ENCODE data around the gene FGFR3. TPM values are rescaled to one million over a fixed set of nuclear protein-coding genes. Genes with fewer than 3 reads are reported as not detected.

Gene FGFR3
- total and polyA plus RNA-seq, 2 of the 4 experiments (the other 2 are of a cell fraction), result 0.18 to 0.67 TPM

DNA sequence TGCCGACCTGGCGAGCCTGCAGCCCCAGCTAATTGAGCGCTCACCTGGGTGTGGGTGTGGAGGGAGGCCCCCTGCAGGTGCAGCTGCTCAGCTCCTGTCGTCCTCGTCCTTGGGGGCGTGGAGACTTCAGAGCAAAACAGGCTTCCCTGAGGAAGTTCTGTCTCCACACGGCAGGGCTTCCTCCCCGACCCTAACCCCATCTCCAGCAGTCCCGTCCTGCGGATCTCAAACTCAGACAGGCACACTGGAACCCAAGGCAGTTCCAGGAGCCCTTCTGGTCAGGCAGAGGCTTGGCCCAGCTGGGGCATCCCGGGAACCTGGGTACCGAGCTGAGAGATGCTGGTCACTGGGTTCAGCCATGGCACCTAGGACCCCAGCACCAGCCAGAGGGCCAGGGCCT is 47.4 kb upstream of the FGFR3 start:
- no TSS peak for BruUV-seq (replicated peaks)
- dilution Hi-C loops (cut with HindIII; ENCODE audit: low sequenced_read_pairs, unreplicated experiment), result no loop called here
- Histone ChIP-seq H2AK5ac (ENCODE audit: low read depth, low read length) (no peak overlapping the region), H3K36me3 (ENCODE audit: control insufficient read depth, insufficient read depth, low read length) (peaks cover 14% of the 10 kb centered on the region), H2BK5ac (ENCODE audit: low read depth, low read length, poor library complexity, severe bottlenecking) (no peak overlapping the region), H3K4me1 (ENCODE audit: control insufficient read depth, insufficient read depth, low read length) (no peaks in the 10 kb centered on the region), H3K9me3 (ENCODE audit: control insufficient read depth, insufficient read depth, low read length) (no peaks in the 10 kb centered on the region), H3K27ac (ENCODE audit: insufficient read depth, low read length) (no peak overlapping the region), H3K4ac (ENCODE audit: low read depth, low read length) (no peak overlapping the region), H3K9ac (ENCODE audit: low read depth, low read length) (no peak overlapping the region), H3K18ac (ENCODE audit: low read depth, low read length) (no peak overlapping the region), H3K9me1 (ENCODE audit: insufficient read depth, low read length) (no peaks in the 10 kb centered on the region), H3K23ac (ENCODE audit: low read depth, low read length) (no peak overlapping the region), H2BK20ac (ENCODE audit: low read depth, low read length) (no peak overlapping the region), H4K5ac (ENCODE audit: low read depth, low read length) (no peak overlapping the region), H4K8ac (ENCODE audit: low read depth in 2 of 2, low read length in 2 of 2) (no peak overlapping the region), H2BK120ac (ENCODE audit: low read depth, low read length) (no peak overlapping the region), H3K14ac (replicated peaks; ENCODE audit: low read depth, low read length) (no peak overlapping the region), H4K91ac (ENCODE audit: insufficient read depth, low read depth, low read length) (no peak overlapping the region), H2AFZ (replicated peaks; ENCODE audit: low read length, poor library complexity) (no peak overlapping the region), H3K4me2 (ENCODE audit: low read depth, low read length) (no peak overlapping the region), H4K20me1 (ENCODE audit: insufficient read depth, low read length) (peaks cover 4% of the 10 kb centered on the region; the same call in 1 of the 2 replicates), H2BK15ac (ENCODE audit: low read depth, low read length) (no peak overlapping the region), H3K79me1 (ENCODE audit: low read depth in 1 of 2, low read length in 2 of 2) (no peaks in the 10 kb centered on the region; a peak in 1 of 4 replicates), H2AK9ac (replicated peaks; ENCODE audit: low read depth, low read length, poor library complexity) (no peak overlapping the region), H3K56ac (ENCODE audit: extremely low read depth, insufficient read depth, low read length) (no peak overlapping the region), H3K27me3 (ENCODE audit: control insufficient read depth, insufficient read depth, low read length) (no peaks in the 10 kb centered on the region; the same call in 1 of the 2 replicates), H3K4me3 (ENCODE audit: insufficient read depth, low read depth, low read length) (no peak overlapping the region)
- WGBS, 2 experiments (ENCODE audit: extremely low coverage in 2 of 2, insufficient read length in 1 of 2), result 84% methylated on average over 6 of the region's 12 CpGs; no CpG with 5 or more reads in 1 of the 2 experiments
- TF ChIP-seq, protein P1, sequence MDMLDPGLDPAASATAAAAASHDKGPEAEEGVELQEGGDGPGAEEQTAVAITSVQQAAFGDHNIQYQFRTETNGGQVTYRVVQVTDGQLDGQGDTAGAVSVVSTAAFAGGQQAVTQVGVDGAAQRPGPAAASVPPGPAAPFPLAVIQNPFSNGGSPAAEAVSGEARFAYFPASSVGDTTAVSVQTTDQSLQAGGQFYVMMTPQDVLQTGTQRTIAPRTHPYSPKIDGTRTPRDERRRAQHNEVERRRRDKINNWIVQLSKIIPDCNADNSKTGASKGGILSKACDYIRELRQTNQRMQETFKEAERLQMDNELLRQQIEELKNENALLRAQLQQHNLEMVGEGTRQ (IDR thresholded peaks at IDR 0.05; ENCODE audit: low read depth, low read length), result no peak
- TF ChIP-seq RFX5 (IDR thresholded peaks at IDR 0.05; ENCODE audit: low read depth, low read length) (no peak), FOS (IDR thresholded peaks at IDR 0.05; ENCODE audit: low read depth, low read length) (no peak), SMC3 (IDR thresholded peaks at IDR 0.05; ENCODE audit: low read depth, low read length) (no peak), RCOR1 (IDR thresholded peaks at IDR 0.05; ENCODE audit: insufficient replicate concordance, low read length) (no peak), CEBPB (IDR thresholded peaks at IDR 0.05; ENCODE audit: low read depth, low read length) (no peak), MXI1 (IDR thresholded peaks at IDR 0.05; ENCODE audit: borderline replicate concordance, low read depth, low read length) (no peak), RAD21 (IDR thresholded peaks at IDR 0.05; ENCODE audit: low read length) (no peak), NFE2L2 (IDR thresholded peaks at IDR 0.05; ENCODE audit: low read depth, low read length) (no peak), CHD1 (IDR thresholded peaks at IDR 0.05; ENCODE audit: low read depth, low read length) (no peak), POLR2A (IDR thresholded peaks at IDR 0.05; ENCODE audit: low read depth, low read length) (no peak), MAZ (IDR thresholded peaks at IDR 0.05; ENCODE audit: borderline replicate concordance, low read depth, low read length) (no peak)
- TF ChIP-seq, protein P2, sequence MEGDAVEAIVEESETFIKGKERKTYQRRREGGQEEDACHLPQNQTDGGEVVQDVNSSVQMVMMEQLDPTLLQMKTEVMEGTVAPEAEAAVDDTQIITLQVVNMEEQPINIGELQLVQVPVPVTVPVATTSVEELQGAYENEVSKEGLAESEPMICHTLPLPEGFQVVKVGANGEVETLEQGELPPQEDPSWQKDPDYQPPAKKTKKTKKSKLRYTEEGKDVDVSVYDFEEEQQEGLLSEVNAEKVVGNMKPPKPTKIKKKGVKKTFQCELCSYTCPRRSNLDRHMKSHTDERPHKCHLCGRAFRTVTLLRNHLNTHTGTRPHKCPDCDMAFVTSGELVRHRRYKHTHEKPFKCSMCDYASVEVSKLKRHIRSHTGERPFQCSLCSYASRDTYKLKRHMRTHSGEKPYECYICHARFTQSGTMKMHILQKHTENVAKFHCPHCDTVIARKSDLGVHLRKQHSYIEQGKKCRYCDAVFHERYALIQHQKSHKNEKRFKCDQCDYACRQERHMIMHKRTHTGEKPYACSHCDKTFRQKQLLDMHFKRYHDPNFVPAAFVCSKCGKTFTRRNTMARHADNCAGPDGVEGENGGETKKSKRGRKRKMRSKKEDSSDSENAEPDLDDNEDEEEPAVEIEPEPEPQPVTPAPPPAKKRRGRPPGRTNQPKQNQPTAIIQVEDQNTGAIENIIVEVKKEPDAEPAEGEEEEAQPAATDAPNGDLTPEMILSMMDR (conservative IDR thresholded peaks at IDR 0.05; ENCODE audit: low read depth, low read length), result no peak
- intact Hi-C loops (cut with micrococcal nuclease), result no loop called here
- POLR2A ChIA-PET (ENCODE audit: unreplicated experiment), result no interaction called here
- no peak for ATAC-seq (ENCODE audit: low read depth)
- in situ Hi-C loops (cut with MboI; ENCODE audit: low sequenced_read_pairs), result no loop called here
- CTCF ChIA-PET, result no interaction called here
- DNase-seq, result no peak
